GM12872 (cell line): Measurements from ENCODE around the gene MAT1A.

Experiments
- TF ChIP-seq, protein P1 (sequence below): IDR thresholded peaks from 3 replicates; pipeline ENCODE4 v1.5.1; 2011; ENCODE audit warnings: low read depth, mild to moderate bottlenecking, low read length, moderate library complexity; ENCODE audit not compliant: insufficient read depth

The MAT1A gene

DNA sequence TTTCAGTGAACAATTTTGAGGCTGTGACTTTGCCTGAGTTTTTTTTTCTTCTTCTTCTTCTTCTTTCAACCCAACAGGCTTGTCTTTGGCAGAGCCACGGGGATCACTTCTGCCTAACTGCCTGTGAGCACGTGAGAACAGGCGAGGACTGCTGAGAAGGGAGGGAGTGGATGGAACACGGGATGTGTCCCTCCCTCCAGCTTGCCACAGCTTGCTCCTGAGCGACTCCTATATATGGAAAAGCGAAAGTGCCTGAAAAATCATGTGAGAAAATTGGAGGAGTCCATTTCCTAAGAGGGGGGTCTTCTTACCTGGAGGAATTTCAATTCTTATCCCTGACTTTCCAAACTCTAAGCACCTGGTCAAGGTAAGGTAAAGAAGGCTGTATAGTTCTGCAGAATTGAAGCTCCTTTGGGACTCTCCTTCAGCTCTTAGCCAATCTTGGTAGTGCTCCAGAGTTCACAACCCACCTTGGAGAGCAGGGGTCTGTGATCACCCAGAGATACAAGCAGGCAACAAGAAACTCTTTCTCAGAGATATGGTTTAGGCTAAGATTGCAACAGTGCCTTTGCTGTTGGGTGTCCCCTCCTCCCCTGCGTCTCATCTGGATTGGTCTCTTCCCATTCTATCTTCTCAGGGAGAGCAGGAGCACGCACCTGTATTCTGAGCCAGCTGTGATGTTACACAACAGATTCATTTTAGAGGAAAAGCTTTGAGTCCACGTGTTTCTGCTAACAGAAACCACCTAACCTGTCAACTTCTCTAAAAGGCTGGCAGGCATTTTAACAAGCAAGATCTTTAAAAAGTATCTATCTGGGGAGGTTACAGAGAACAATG, at the start of gene MAT1A:
TSS of gene MAT1A (minus strand) at position 208 of the 837 bp plus-strand sequence. CDS start 235 bp downstream, outside the sequence.
- TF ChIP-seq, protein P1, sequence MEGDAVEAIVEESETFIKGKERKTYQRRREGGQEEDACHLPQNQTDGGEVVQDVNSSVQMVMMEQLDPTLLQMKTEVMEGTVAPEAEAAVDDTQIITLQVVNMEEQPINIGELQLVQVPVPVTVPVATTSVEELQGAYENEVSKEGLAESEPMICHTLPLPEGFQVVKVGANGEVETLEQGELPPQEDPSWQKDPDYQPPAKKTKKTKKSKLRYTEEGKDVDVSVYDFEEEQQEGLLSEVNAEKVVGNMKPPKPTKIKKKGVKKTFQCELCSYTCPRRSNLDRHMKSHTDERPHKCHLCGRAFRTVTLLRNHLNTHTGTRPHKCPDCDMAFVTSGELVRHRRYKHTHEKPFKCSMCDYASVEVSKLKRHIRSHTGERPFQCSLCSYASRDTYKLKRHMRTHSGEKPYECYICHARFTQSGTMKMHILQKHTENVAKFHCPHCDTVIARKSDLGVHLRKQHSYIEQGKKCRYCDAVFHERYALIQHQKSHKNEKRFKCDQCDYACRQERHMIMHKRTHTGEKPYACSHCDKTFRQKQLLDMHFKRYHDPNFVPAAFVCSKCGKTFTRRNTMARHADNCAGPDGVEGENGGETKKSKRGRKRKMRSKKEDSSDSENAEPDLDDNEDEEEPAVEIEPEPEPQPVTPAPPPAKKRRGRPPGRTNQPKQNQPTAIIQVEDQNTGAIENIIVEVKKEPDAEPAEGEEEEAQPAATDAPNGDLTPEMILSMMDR, result no peak

DNA sequence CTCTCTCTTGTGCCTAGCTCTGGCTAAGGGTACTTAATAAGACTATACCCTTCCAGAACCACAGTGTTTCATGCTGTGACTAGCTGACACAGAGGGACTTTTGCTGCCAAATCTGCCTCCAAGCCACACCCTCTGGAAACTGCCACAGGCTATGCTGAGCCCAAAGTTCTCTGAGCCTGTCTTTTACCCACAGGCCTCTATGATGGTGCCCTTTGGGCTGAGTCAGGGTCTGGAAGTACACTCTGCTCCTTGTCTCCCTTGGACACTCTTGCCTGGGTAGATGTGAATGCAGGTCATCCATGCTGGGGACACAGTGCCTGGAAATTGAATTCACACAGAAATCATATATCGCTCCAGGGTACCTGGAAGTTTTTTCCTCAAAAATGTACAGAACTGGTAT, 44.5 kb upstream of the MAT1A start:
- TF ChIP-seq, protein P1, result no peak

DNA sequence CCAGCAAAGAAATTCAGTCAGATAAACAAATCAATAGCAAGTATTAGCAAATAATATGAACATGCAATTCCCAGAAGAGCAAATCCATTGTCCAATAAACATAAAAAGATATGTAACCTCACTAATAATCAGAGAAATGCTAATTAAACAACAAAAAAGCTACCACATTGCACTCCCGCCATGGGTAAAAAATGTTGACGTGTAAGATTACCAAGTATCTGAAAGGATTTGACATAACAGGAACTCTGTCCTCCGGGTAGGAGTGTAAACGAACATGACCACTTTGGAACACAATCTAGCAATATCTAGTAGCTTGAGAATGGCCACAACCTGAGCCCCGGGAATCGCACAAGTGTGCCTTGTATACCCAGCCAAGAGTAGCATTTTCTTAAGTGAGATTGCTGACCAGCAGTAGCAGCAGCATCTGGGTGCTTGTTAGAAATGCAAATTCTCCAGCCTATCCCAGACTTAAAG, 35.5 kb upstream of the MAT1A start:
- TF ChIP-seq, protein P1, result no peak

DNA sequence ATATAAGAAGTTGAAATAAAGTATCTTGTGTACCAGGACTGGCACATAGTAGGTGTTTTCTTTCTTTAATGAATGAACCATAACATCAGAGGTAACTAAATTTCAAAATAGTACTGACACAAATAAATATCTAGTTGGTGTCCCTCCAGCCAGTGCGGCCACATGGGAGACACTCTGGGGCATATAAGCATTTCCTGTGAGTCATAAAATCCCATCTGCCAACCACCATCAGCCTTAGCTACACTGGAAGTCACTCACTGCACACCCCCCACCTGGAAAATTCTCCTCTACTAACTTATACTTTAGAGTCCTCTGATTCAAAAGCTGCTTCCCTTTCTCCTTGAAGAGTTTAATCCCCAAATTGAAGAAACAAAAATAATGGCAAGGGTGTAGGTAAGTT, 34.6 kb upstream of the MAT1A start:
- TF ChIP-seq, protein P1, result no peak

DNA sequence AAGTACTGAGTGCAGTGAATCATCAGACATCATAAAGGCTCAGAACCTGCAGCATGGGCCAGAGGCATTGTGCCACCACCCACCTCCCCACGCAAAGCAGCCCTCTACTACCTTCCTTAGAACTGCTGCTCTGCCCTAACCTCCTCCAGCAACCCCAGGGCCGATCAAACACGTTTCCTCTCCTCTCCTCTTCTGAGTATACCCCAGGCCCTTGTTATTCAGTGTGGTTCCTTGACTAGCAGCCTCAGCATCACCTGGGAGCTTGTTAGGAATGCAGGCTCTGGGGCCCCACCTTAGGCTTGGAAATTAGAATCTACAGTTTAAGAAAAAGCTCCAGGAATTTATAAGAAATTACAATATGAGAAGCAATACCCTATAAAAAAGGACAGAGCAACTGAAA, 33.9 kb upstream of the MAT1A start:
- TF ChIP-seq, protein P1, result no peak

DNA sequence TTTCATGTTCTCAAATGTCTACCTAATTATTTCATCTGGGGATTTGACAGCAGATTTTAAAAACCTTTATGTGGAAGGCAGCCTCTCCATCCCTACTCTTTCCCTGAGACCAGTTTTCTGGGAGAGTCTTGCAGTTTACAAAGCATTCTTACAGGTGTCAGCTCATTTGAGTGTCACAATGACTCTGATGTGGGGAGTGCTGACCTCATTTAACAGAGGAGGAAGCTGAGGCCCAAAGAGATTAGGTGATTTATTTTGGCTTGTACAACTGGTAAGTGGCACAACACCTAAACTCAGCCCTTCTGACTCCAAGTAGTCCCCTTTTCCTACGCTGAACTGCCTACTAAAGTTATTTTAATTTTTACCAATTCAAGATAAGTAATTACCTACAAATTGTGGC, 33.3 kb upstream of the MAT1A start:
- TF ChIP-seq, protein P1, result no peak

DNA sequence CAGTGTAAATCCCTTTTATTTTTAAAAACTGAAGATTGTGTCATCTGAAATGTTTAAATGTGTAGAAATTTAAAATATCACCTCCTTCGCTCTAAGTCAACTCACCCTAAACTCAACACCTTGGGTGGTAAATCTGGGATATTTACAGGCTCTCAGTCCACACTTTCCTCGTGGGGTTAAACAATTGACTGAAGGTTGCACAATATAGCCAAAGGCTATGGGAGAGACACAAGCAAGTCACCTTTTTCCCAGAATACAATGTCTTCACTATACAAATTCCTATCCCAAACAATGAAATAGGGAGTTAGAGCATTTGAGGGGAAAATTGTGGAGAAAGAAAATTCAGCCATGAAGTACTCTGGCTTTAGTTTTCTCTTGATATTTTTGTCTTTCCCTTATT, 32.7 kb upstream of the MAT1A start:
- TF ChIP-seq, protein P1, result no peak
